ENCODE measurements around the gene TMPRSS11E.
"Not testable (repeated sequence)": the region's sequence is repeated elsewhere in the genome, so short reads cannot be mapped to it uniquely, and the experiment has no call there.

TMPRSS11E gene, protein sequence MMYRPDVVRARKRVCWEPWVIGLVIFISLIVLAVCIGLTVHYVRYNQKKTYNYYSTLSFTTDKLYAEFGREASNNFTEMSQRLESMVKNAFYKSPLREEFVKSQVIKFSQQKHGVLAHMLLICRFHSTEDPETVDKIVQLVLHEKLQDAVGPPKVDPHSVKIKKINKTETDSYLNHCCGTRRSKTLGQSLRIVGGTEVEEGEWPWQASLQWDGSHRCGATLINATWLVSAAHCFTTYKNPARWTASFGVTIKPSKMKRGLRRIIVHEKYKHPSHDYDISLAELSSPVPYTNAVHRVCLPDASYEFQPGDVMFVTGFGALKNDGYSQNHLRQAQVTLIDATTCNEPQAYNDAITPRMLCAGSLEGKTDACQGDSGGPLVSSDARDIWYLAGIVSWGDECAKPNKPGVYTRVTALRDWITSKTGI

DNA sequence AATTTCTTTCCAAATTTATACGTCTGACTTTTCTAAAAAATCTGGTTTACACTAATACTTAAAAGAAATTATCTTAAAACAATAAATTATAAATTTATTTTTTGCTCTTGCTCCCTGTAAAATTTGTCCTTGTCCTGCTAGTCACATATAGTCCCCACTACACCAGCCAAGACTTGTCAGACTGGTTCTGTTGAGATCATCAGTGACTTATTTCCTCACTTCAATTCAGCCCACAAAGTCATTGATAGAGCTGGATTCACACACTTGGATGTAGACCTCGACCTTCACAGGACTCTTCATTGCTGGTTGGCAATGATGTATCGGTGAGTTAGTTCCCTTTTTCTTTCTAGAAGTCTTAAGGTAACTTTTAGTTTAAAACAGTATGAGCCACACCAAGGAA, at the start of gene TMPRSS11E:
Gene TMPRSS11E (plus strand): TSS at position 263 of the 400 bp plus-strand sequence. CDS start 50 bp downstream, at position 313.
- TF ChIP-seq, protein P1, sequence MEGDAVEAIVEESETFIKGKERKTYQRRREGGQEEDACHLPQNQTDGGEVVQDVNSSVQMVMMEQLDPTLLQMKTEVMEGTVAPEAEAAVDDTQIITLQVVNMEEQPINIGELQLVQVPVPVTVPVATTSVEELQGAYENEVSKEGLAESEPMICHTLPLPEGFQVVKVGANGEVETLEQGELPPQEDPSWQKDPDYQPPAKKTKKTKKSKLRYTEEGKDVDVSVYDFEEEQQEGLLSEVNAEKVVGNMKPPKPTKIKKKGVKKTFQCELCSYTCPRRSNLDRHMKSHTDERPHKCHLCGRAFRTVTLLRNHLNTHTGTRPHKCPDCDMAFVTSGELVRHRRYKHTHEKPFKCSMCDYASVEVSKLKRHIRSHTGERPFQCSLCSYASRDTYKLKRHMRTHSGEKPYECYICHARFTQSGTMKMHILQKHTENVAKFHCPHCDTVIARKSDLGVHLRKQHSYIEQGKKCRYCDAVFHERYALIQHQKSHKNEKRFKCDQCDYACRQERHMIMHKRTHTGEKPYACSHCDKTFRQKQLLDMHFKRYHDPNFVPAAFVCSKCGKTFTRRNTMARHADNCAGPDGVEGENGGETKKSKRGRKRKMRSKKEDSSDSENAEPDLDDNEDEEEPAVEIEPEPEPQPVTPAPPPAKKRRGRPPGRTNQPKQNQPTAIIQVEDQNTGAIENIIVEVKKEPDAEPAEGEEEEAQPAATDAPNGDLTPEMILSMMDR (IDR thresholded peaks at IDR 0.05; ENCODE audit: low read depth, low read length, missing control alignments) = no peak
- no peak for DNase-seq (ENCODE audit: low read depth)

DNA sequence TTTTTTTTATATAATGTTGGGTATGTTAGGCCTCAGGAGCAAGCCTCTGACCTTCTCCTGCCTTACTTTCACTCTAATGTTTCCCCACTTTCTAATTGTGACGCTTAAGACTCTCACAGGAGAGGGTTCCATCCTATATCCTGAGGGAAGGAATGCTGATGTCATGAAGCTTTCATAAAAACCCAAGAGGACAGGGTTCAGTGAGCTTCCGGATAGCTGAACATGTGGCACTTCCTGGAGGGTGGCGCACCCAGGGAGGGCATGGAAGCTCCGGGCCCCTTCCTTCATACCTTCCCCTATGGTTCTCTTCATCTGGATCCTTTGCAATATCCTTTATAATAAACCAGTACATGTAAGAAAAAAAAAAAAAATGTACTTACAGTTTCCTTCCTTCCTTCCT, 48.0 kb upstream of the TMPRSS11E start:
- TF ChIP-seq, protein P1 (IDR thresholded peaks at IDR 0.05; ENCODE audit: low read depth, low read length, missing control alignments) = no peak
- no peak overlapping the region for H3K4me3 ChIP-seq (ENCODE audit: low read depth, low read length)
- DNase-seq (ENCODE audit: low read depth) = no peak

More for the DNA sequence above, at the start of gene TMPRSS11E:
- no peak within 1 kb of the TSS for H3K4me3 ChIP-seq (ENCODE audit: low read depth, low read length)

DNA sequence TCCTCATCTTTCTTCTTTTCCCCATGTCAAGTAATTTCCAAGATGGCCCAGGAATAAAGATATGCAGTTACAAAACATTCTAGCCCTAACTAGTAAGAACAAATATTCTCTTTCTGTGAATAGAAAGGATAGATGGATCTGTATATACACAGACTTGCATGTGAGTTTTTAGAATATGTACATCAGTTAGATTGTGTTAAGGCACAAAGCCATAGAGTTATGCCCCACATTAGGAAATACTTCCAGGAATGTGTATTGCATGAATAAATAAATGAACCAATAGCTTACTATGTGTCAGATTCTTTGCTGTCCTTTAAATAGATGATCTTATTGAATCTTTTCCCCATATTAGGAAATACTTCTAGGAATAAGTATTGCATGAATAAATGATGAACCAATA, 46.0 kb upstream of the TMPRSS11E start:
- DNase-seq (ENCODE audit: low read depth) = no peak
- TF ChIP-seq, protein P1 (IDR thresholded peaks at IDR 0.05; ENCODE audit: low read depth, low read length, missing control alignments) = no peak
- no peak overlapping the region for H3K4me3 ChIP-seq (ENCODE audit: low read depth, low read length)

DNA sequence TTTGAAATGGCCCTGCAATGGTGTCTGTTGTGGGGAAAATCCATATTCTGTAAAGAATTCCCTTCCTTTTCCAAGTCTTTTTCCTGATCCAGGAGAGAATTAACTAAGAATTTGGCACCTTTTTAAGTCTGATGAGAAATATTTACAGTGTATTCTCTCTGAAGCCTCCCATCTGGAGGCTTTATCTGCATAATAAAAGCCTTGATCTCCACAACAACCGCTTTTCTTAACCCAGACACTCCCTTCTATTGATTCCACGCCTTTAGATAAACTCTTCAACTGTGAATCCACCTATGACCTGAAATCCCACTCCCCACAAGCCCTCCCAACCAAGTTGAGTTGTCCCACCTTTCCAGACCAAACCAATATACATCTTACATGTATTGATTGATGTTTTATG, 43.1 kb upstream of the TMPRSS11E start:
- DNase-seq (ENCODE audit: low read depth) = no peak
- H3K4me3 ChIP-seq (ENCODE audit: low read depth, low read length) = no peak overlapping the region
- TF ChIP-seq, protein P1 (IDR thresholded peaks at IDR 0.05; ENCODE audit: low read depth, low read length, missing control alignments) = no peak

DNA sequence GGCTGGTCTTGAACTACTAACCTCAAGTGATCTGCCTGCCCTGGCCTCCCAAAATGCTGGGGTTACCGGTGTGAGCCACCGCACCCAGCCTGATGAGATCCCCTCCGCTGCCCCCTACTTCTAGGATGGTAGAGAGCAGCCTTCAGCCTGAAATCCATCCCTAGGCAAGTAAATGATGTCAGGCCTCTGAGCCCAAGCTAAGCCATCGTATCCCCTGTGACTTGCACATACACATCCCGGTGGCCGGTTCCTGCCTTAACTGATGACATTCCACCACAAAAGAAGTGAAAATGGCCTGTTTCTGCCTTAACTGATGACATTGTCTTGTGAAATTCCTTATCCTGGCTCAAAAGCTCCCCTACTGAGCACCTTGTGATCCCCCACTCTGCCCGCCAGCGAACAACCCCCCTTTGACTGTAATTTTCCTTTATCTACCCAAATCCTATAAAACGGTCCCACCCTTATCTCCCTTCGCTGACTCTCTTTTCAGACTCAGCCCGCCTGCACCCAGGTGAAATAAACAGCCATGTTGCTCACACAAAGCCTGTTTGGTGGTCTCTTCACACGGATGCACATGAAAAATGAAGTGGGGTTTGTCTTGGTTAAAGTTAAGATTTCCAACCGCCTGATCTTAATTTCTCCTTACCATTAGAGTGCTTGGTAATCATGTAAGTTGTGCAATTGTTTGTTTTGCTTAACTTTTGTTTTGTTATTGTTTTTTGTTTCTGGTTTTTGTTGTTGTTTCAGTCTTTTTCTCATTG, 41.4 kb upstream of the TMPRSS11E start:
- not testable (repeated sequence) for H3K4me3 ChIP-seq (ENCODE audit: low read depth, low read length); DNase-seq (ENCODE audit: low read depth)

DNA sequence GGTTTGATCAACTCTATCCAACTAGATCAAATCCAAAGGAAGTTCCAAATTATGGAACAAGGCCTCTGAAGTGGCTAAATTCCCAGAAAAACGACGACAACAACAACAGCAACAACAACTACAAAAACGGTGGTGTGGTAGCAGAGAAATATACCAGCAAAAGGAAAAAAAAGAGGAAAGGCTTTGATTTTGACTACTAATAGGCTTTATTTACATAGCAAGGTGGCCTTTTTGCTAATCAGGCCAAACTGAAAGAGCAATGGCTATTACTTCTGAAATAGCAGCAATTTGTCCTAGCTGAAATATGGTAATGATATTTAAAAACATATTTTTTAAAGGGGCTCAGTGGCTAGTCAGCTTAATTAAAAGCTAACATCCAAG, 40.8 kb upstream of the TMPRSS11E start:
- no peak for DNase-seq (ENCODE audit: low read depth)
- no peak overlapping the region for H3K4me3 ChIP-seq (ENCODE audit: low read depth, low read length)
- TF ChIP-seq, protein P1 (IDR thresholded peaks at IDR 0.05; ENCODE audit: low read depth, low read length, missing control alignments) = no peak

DNA sequence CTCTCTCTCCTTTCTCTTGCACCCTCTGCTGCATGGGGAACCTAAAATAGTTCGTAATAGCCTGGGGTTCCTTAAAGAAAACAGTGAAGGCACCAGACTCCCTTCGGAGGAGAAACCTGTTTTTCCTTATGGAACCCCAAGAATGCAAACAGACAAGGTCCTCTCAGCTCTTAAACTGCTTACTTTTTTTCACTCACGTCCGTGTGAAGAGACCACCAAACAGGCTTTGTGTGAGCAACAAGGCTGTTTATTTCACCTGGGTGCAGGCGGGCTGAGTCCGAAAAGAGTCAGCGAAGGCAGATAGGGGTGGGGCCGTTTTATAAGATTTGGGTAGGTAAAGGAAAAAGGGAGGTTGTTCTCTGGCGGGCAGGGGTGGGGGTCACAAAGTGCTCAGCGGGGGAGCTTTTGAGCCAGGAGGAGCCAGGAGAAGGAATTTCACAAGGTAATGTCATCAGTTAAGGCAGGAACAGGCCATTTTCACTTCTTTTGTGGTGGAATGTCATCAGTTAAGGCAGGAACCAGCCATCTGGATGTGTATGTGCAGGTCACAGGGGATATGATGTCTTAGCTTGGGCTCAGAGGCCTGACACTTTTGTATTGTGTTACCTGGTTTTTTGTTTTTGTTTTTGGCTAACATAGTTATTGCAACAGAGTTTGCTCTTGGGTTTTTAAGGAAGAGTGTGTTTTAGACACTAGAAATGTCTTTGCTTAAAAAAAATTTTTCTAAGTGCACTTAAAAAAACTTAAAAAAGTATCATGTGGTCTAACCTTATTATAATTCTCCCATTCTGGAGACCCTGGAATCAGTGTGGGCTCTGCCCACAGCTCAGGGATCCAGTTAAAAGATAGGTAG, 40.0 kb upstream of the TMPRSS11E start:
- H3K4me3 ChIP-seq (ENCODE audit: low read depth, low read length); DNase-seq (ENCODE audit: low read depth): not testable (repeated sequence)

Data from GM12864 (cell line).